IPS-20b (cell line): ENCODE results near the gene SRBD1.

Experiments
- H3K27ac ChIP-seq: one replicate; pipeline ENCODE4 v1.5.1; 2013; ENCODE audit warnings: low read length
- H3K27me3 ChIP-seq: 2 replicates; pipeline ENCODE4 v1.6.1; 2013; ENCODE audit warnings: mild to moderate bottlenecking, low read length, inconsistent platforms; ENCODE audit not compliant: insufficient read depth
- H3K36me3 ChIP-seq: 2 replicates; pipeline ENCODE4 v1.6.1; 2013; ENCODE audit warnings: low read depth, mild to moderate bottlenecking, inconsistent platforms, low read length, moderate library complexity; ENCODE audit not compliant: insufficient read depth
- H3K4me1 ChIP-seq: 2 replicates; pipeline ENCODE4 v1.6.1; 2013; ENCODE audit warnings: mild to moderate bottlenecking, control low read depth, inconsistent platforms, low read length, moderate library complexity; ENCODE audit not compliant: insufficient read depth
- H3K4me3 ChIP-seq: 2 replicates; pipeline ENCODE4 v1.5.1; 2013; ENCODE audit warnings: mild to moderate bottlenecking, low read length, inconsistent platforms
- H3K9ac ChIP-seq: 2 replicates; pipeline ENCODE4 v1.6.1; 2013; ENCODE audit warnings: low read depth, mild to moderate bottlenecking, inconsistent platforms, low read length, moderate library complexity
- H3K9me3 ChIP-seq: 2 replicates; pipeline ENCODE4 v1.6.1; 2013; ENCODE audit warnings: mild to moderate bottlenecking, low read depth, low read length, inconsistent platforms; ENCODE audit not compliant: insufficient read depth

The SRBD1 gene

GRCh38 chr2:45647986-45648520 lies 37.0 kb upstream of the SRBD1 start:
- Histone ChIP-seq H3K27me3 (peaks cover 92% of the 10 kb centered on the region), H3K27ac (no peak overlapping the region), H3K36me3 (no peaks in the 10 kb centered on the region), H3K4me1 (peaks cover 5% of the 10 kb centered on the region; the same call in 1 of the 2 replicates), H3K4me3 (no peak overlapping the region), H3K9me3 (no peaks in the 10 kb centered on the region), H3K9ac (no peak overlapping the region)

GRCh38 chr2:45647356-45647755 lies 36.3 kb upstream of the SRBD1 start:
- no peaks in the 10 kb centered on the region for H3K36me3 ChIP-seq
- peaks cover 92% of the 10 kb centered on the region for H3K27me3 ChIP-seq
- no peak overlapping the region for H3K27ac ChIP-seq
- H3K9ac ChIP-seq: no peak overlapping the region
- H3K4me1 ChIP-seq: peaks cover 5% of the 10 kb centered on the region; the same call in 1 of the 2 replicates
- H3K4me3 ChIP-seq: no peak overlapping the region
- no peaks in the 10 kb centered on the region for H3K9me3 ChIP-seq

- peaks cover 90% of the 10 kb centered on the region for H3K27me3 ChIP-seq
- no peaks in the 10 kb centered on the region for H3K36me3 ChIP-seq
- H3K4me3 ChIP-seq: no peak overlapping the region
- no peaks in the 10 kb centered on the region for H3K9me3 ChIP-seq
- H3K27ac ChIP-seq: no peak overlapping the region
- H3K4me1 ChIP-seq: peaks cover 5% of the 10 kb centered on the region; the same call in 1 of the 2 replicates
- no peak overlapping the region for H3K9ac ChIP-seq
These were observed 35.2 kb upstream of the SRBD1 start for GRCh38 chr2:45646289-45646688.

GRCh38 chr2:45643543-45644542 lies 32.8 kb upstream of the SRBD1 start:
- H3K4me1 ChIP-seq: no peaks in the 10 kb centered on the region; the same call in 1 of the 2 replicates
- H3K36me3 ChIP-seq: no peaks in the 10 kb centered on the region
- no peak overlapping the region for H3K27ac ChIP-seq
- H3K4me3 ChIP-seq: peak overlapping the region; percentile 73; the same call in 1 of the 2 replicates
- H3K9me3 ChIP-seq: no peaks in the 10 kb centered on the region
- H3K9ac ChIP-seq: peak overlapping the region; percentile 59; the same call in 1 of the 2 replicates
- H3K27me3 ChIP-seq: peaks cover 80% of the 10 kb centered on the region

- Histone ChIP-seq H3K9me3 (no peaks in the 10 kb centered on the region), H3K27ac (no peak overlapping the region), H3K4me1 (no peaks in the 10 kb centered on the region; the same call in 1 of the 2 replicates), H3K4me3 (peak overlapping the region; percentile 73; the same call in 1 of the 2 replicates), H3K9ac (peak overlapping the region; percentile 59; the same call in 1 of the 2 replicates), H3K27me3 (peaks cover 73% of the 10 kb centered on the region), H3K36me3 (no peaks in the 10 kb centered on the region)
These were observed 32.0 kb upstream of the SRBD1 start for GRCh38 chr2:45643095-45643494.

- H3K36me3 ChIP-seq: no peaks in the 10 kb centered on the region
- H3K27ac ChIP-seq: no peak overlapping the region
- no peak overlapping the region for H3K9ac ChIP-seq
- no peak overlapping the region for H3K4me3 ChIP-seq
- no peaks in the 10 kb centered on the region for H3K9me3 ChIP-seq
- H3K4me1 ChIP-seq: no peaks in the 10 kb centered on the region; the same call in 1 of the 2 replicates
- H3K27me3 ChIP-seq: peaks cover 50% of the 10 kb centered on the region
These were observed 29.5 kb upstream of the SRBD1 start for GRCh38 chr2:45640576-45640975.

- Histone ChIP-seq H3K9me3 (no peaks in the 10 kb centered on the region), H3K4me3 (no peak overlapping the region), H3K27me3 (peaks cover 20% of the 10 kb centered on the region), H3K4me1 (peaks cover under 1% of the 10 kb centered on the region; the same call in 1 of the 2 replicates), H3K36me3 (no peaks in the 10 kb centered on the region), H3K27ac (no peak overlapping the region), H3K9ac (no peak overlapping the region)
These were observed 26.4 kb upstream of the SRBD1 start for GRCh38 chr2:45637440-45637839.

GRCh38 chr2:45636008-45636407 lies 24.9 kb upstream of the SRBD1 start:
- no peaks in the 10 kb centered on the region for H3K36me3 ChIP-seq
- no peak overlapping the region for H3K9ac ChIP-seq
- no peak overlapping the region for H3K4me3 ChIP-seq
- H3K9me3 ChIP-seq: no peaks in the 10 kb centered on the region
- H3K4me1 ChIP-seq: peaks cover 14% of the 10 kb centered on the region
- H3K27me3 ChIP-seq: peaks cover 10% of the 10 kb centered on the region; the same call in 1 of the 2 replicates
- H3K27ac ChIP-seq: no peak overlapping the region

GRCh38 chr2:45634223-45634622 lies 23.2 kb upstream of the SRBD1 start:
- Histone ChIP-seq H3K27ac (no peak overlapping the region), H3K36me3 (no peaks in the 10 kb centered on the region), H3K9me3 (no peaks in the 10 kb centered on the region), H3K27me3 (no peaks in the 10 kb centered on the region), H3K4me3 (no peak overlapping the region), H3K9ac (no peak overlapping the region), H3K4me1 (peaks cover 17% of the 10 kb centered on the region)

GRCh38 chr2:45631955-45632354 lies 20.9 kb upstream of the SRBD1 start:
- Histone ChIP-seq H3K4me3 (no peak overlapping the region), H3K9ac (peak overlapping the region; percentile 35; the same call in 1 of the 2 replicates), H3K27ac (no peak overlapping the region), H3K27me3 (no peaks in the 10 kb centered on the region), H3K4me1 (peaks cover 17% of the 10 kb centered on the region), H3K36me3 (no peaks in the 10 kb centered on the region), H3K9me3 (no peaks in the 10 kb centered on the region)

- no peaks in the 10 kb centered on the region for H3K36me3 ChIP-seq
- peak overlapping the region; percentile 39; the same call in 1 of the 2 replicates for H3K9ac ChIP-seq
- H3K9me3 ChIP-seq: no peaks in the 10 kb centered on the region
- H3K27me3 ChIP-seq: no peaks in the 10 kb centered on the region
- peaks cover 17% of the 10 kb centered on the region for H3K4me1 ChIP-seq
- no peak overlapping the region for H3K4me3 ChIP-seq
- H3K27ac ChIP-seq: no peak overlapping the region
These were observed 20.3 kb upstream of the SRBD1 start for GRCh38 chr2:45631319-45631718.
